K562 (cell line): ENCODE measurements around the gene DRD1. TPM values are rescaled to one million over a fixed set of nuclear protein-coding genes. Genes with fewer than 3 reads are reported as not detected.
A peak's percentile ranks its signal among the peaks of the same experiment; 100 is the strongest.

ENCODE experiments used
- ATAC-seq: fragments of 200-7000 bp; cut with Tn5 transposase; 3 replicates; pipeline ENCODE4 v1.9.1; 2020; ENCODE audit warnings: moderate library complexity
- BruUV-seq: library from RNA; stranded (reverse); fragments of 400-500 nt; replicated peaks from 2 replicates; lab custom pipeline; 2021; lab: Mats Ljungman, UMichigan
- CTCF ChIA-PET: fragments of 300-600 bp; formaldehyde crosslinking; extraction: SDS; loops from one replicate; lab custom pipeline; 2021; ENCODE audit warnings: low intra/inter-chr PET ratio; lab: Yijun Ruan, JAX
- POLR2A ChIA-PET: fragments of 300-600, 350-650 bp; sonication (Branson Sonifier 250); formaldehyde crosslinking; extraction: SDS; loops from one replicate; lab custom pipeline; 2021; ENCODE audit warnings: antibody characterized with exemption, inconsistent platforms; lab: Yijun Ruan, JAX
- DNase-seq, 4 experiments: peaks; one replicate each; pipeline versions ENCODE4 v3.0.0 to v3.0.0-alpha.2; 2011 to 2018; ENCODE audit warnings: low spot score in 3 of 4, mixed read lengths in 3 of 4; ENCODE audit errors: extremely low read depth in 1 of 4
- FAIRE-seq: peaks from 2 replicates; lab custom pipeline; 2011; peaks lifted over from hg19 to GRCh38; lab: Jason Lieb, UNC
- H2AFZ ChIP-seq: 2 replicates; pipeline ENCODE4 v1.6.0; 2011; ENCODE audit warnings: low read depth, low read length, control low read depth, inconsistent platforms
- H3K27ac ChIP-seq: fragments of 200-600 bp; 3 replicates; pipeline ENCODE4 v1.8.0; 2011; ENCODE audit warnings: low read depth, mild to moderate bottlenecking, control low read depth, inconsistent platforms, low read length, moderate library complexity, mixed read lengths; ENCODE audit errors: extremely low read depth
- H3K27me3 ChIP-seq, 2 experiments: fragments of 300-600 bp in 1 of 2; 2 replicates in 1 of 2; 3 replicates in 1 of 2; pipeline versions ENCODE4 v1.6.0 to v1.8.0; 2011; ENCODE audit warnings: inconsistent platforms in 2 of 2, low read length in 2 of 2, mild to moderate bottlenecking in 1 of 2, mixed read lengths in 1 of 2, moderate library complexity in 1 of 2; ENCODE audit not compliant: control insufficient read depth in 2 of 2, insufficient read depth in 2 of 2
- H3K36me3 ChIP-seq: fragments of 300-600 bp; 3 replicates; pipeline ENCODE4 v1.8.0; 2011; ENCODE audit warnings: mild to moderate bottlenecking, low read length, inconsistent platforms; ENCODE audit not compliant: control insufficient read depth, insufficient read depth
- H3K4me1 ChIP-seq, 2 experiments: fragments of 200-600 bp in 1 of 2; replicated peaks in 1 of 2; 2 replicates in 1 of 2; 3 replicates in 1 of 2; pipeline versions ENCODE4 v1.5.1 to v1.8.0; 2011; ENCODE audit warnings: inconsistent platforms in 2 of 2, low read length in 2 of 2, mild to moderate bottlenecking in 1 of 2, mixed read lengths in 1 of 2, moderate library complexity in 1 of 2; ENCODE audit not compliant: control insufficient read depth in 2 of 2, insufficient read depth in 2 of 2
- H3K4me2 ChIP-seq: 2 replicates; pipeline ENCODE4 v1.6.1; 2011; ENCODE audit warnings: low read length, control low read depth, inconsistent platforms, mixed read lengths; ENCODE audit not compliant: insufficient read depth
- H3K4me3 ChIP-seq: fragments of 200-600 bp; sonication (generic), shearing (Covaris generic); 2 replicates; pipeline ENCODE4 v1.5.1; 2016; ENCODE audit warnings: control low read depth, inconsistent platforms
- H3K79me2 ChIP-seq: fragments of 200-600 bp; 3 replicates; pipeline ENCODE4 v1.8.0; 2011; ENCODE audit warnings: low read length, inconsistent platforms; ENCODE audit not compliant: control insufficient read depth, insufficient read depth
- H3K9ac ChIP-seq, 2 experiments: 2 replicates each; pipeline versions ENCODE4 v1.6.0 to v1.6.1; 2011; ENCODE audit warnings: low read depth in 2 of 2, low read length in 2 of 2, control low read depth in 1 of 2, inconsistent platforms in 1 of 2, mild to moderate bottlenecking in 1 of 2, mixed read lengths in 1 of 2; ENCODE audit not compliant: insufficient read depth in 1 of 2
- H3K9me1 ChIP-seq: one replicate; pipeline ENCODE4 v1.6.0; 2011; ENCODE audit warnings: inconsistent platforms, mild to moderate bottlenecking, low read length, moderate library complexity; ENCODE audit not compliant: control insufficient read depth, insufficient read depth
- H3K9me3 ChIP-seq: replicated peaks from 2 replicates; pipeline ENCODE4 v1.5.1; 2011; ENCODE audit warnings: low read depth, low read length, inconsistent platforms; ENCODE audit not compliant: control insufficient read depth, insufficient read depth
- H4K20me1 ChIP-seq: replicated peaks from 2 replicates; pipeline ENCODE4 v1.6.1; 2011; ENCODE audit warnings: low read length, inconsistent platforms, mixed read lengths; ENCODE audit not compliant: control insufficient read depth, insufficient read depth
- GTF2A2 ChIP-seq: IDR thresholded peaks from 2 replicates; pipeline ENCODE4 v1.6.1; 2016; ENCODE audit warnings: mild to moderate bottlenecking, missing genetic modification characterization, missing compliant biosample characterization
- HCFC1 ChIP-seq: IDR thresholded peaks from 2 replicates; pipeline ENCODE4 v1.6.1; 2012; ENCODE audit warnings: low read depth, low read length, improper control_type of control experiment
- HDAC6 ChIP-seq: IDR thresholded peaks from 2 replicates; pipeline ENCODE4 v1.6.1; 2012; ENCODE audit warnings: low read depth, mild to moderate bottlenecking, control low read depth, inconsistent platforms, low read length, moderate library complexity
- HLTF ChIP-seq: fragments of 450-650 bp; IDR thresholded peaks from 2 replicates; pipeline ENCODE4 v1.6.1; 2016
- HMGN3 ChIP-seq: IDR thresholded peaks from 2 replicates; pipeline ENCODE4 v1.6.1; 2011; ENCODE audit warnings: borderline replicate concordance, low read depth, mild to moderate bottlenecking, mixed read lengths, low read length; ENCODE audit not compliant: insufficient read length; ENCODE audit errors: extremely low read depth
- KLF13 ChIP-seq: fragments of 450-650 bp; IDR thresholded peaks from 2 replicates; pipeline ENCODE4 v1.6.1; 2016; ENCODE audit warnings: missing genetic modification characterization, low read depth, mild to moderate bottlenecking, missing compliant biosample characterization, moderate library complexity, borderline replicate concordance
- RBM25 ChIP-seq: fragments of 200-400 bp; formaldehyde crosslinking; IDR thresholded peaks from 2 replicates; pipeline ENCODE4 v1.6.1; 2018; ENCODE audit warnings: low read length, low read depth, moderate library complexity; ENCODE audit not compliant: severe bottlenecking
- ZBTB49 ChIP-seq: sonication (generic); formaldehyde crosslinking; IDR thresholded peaks from 2 replicates; pipeline ENCODE4 v1.8.0; 2022; ENCODE audit warnings: missing genetic modification reagents, mild to moderate bottlenecking, borderline replicate concordance
- ZNF134 ChIP-seq: fragments of 250-450 bp; sonication (Bioruptor Pico); conservative IDR thresholded peaks from 2 replicates; pipeline ENCODE4 v1.4.0; 2020
- ZNF212 ChIP-seq: fragments of 450-650 bp; formaldehyde crosslinking; IDR thresholded peaks from 2 replicates; pipeline ENCODE4 v1.4.0; 2020; ENCODE audit warnings: mild to moderate bottlenecking
- ZNF583 ChIP-seq: fragments of 250-450 bp; sonication (Bioruptor Pico); IDR thresholded peaks from 2 replicates; pipeline ENCODE4 v1.4.0; 2020
- WGBS: fragments of 100-300 bp; shearing (Covaris generic); methylation state at CpG from one replicate; pipeline ENCODE4 v1.1.6; 2016; ENCODE audit warnings: low coverage, mixed read lengths; ENCODE audit not compliant: insufficient coverage; ENCODE audit errors: missing lambda C conversion rate; 5-methylcytosine and 5-hydroxymethylcytosine counted together
- in situ Hi-C: fragments of 300-500 bp; cut with MboI; formaldehyde crosslinking; loops from 4 replicates; pipeline ENCODE4 v1.15.0; 2018; ENCODE audit warnings: inconsistent platforms, mixed read lengths
- intact Hi-C: fragments of 100-400 bp; cut with micrococcal nuclease; formaldehyde crosslinking; loops from 2 replicates; pipeline ENCODE4 v1.14.2; 2022
- polyA plus RNA-seq, 8 experiments: library from polyadenylated mRNA; depleted of rRNA in 4 of 8; stranded (reverse) in 5 of 8; unstranded in 3 of 8; fragments of >200 nt; fragmentation: Nextera tagmentation in 2 of 8; fragmentation: Illumina TruSeq in 1 of 8; extraction: Ambion mirVana in 2 of 8; extraction: Trizol in 1 of 8; gene quantifications; 2 replicates each; pipeline versions ENCODE4 v1.2.1 to v1.2.3, GENCODE V29; 2011 to 2014; ENCODE audit warnings: inconsistent platforms in 1 of 8, missing spikeins in 1 of 8
- total RNA-seq, 7 experiments: library from RNA; depleted of rRNA in 6 of 7; stranded (reverse); fragments of >200 nt in 6 of 7; fragmentation: Illumina TruSeq in 2 of 7; extraction: Trizol in 2 of 7; gene quantifications; 2 replicates each; pipeline versions ENCODE4 v1.2.1 to v1.2.3, GENCODE V29; 2011 to 2021; ENCODE audit warnings: low replicate concordance in 1 of 7

Gene DRD1
- total and polyA plus RNA-seq, 9 of the 15 experiments (the other 6 are each of a cell fraction or from before 2014, with no cell fraction given) = not detected

- DNase-seq = no peak
- in situ Hi-C loops = no loop called here
- H4K20me1 ChIP-seq = no peaks in the 10 kb centered on the region
- no peaks in the 10 kb centered on the region for H3K9me3 ChIP-seq
- no peak for FAIRE-seq
- H3K9ac ChIP-seq = no peak overlapping the region
- TF ChIP-seq RBM25 (peak; percentile 26), ZNF212 (CRISPR knock-in tag) (no peak), HLTF (no peak), HMGN3 (no peak), GTF2A2 (tag) (no peak), ZBTB49 (CRISPR knock-in tag) (no peak), KLF13 (tag) (no peak), ZNF134 (CRISPR knock-in tag) (peak; percentile 91), HCFC1 (no peak), ZNF583 (CRISPR knock-in tag) (no peak), HDAC6 (no peak)
- ChIA-PET CTCF (no interaction called here), POLR2A (interaction anchor here (0.6 kb wide), 1 partner anchor 99 kb away, joined by 3 read pairs; no protein-coding TSS in a partner anchor)
- no peaks in the 10 kb centered on the region for H3K9me1 ChIP-seq
- intact Hi-C loops = no loop called here
- H3K27me3 ChIP-seq = 0 out of 5 replicates have a peak, but pooled peaks cover 0 to 4% of the 10 kb centered on the region in 2 experiments
- no peak for ATAC-seq
- H3K4me2 ChIP-seq = no peak overlapping the region
- no peaks in the 10 kb centered on the region for H3K79me2 ChIP-seq
- no peak overlapping the region for H3K27ac ChIP-seq
- no peaks in the 10 kb centered on the region for H3K4me1 ChIP-seq
- WGBS = 0% methylated on average over 4 of the region's 4 CpGs
- no TSS peak for BruUV-seq
- H3K36me3 ChIP-seq = no peaks in the 10 kb centered on the region
- H2AFZ ChIP-seq = no peak overlapping the region
- H3K4me3 ChIP-seq = no peak overlapping the region
Observed at GRCh38 chr5:175390352-175391083, 53.5 kb downstream of the DRD1 start.

Other genes with a start within 250 kb of the DRD1 start
- 109 and 113 TPM in 2 replicates for gene SFXN1, start 34.4 kb upstream of the DRD1 start, total RNA-seq (2014; rRNA removed)
- 128 and 129 TPM in 2 replicates for gene SFXN1, start 34.4 kb upstream of the DRD1 start, total RNA-seq (2014; rRNA removed; fragmentation: Illumina TruSeq; extraction: Trizol)
- 112 and 113 TPM in 2 replicates for gene SFXN1, start 34.4 kb upstream of the DRD1 start, total RNA-seq (2015; rRNA removed; fragmentation: Illumina TruSeq; extraction: Trizol)
- 141 and 147 TPM in 2 replicates for gene SFXN1, start 34.4 kb upstream of the DRD1 start, total RNA-seq (2021)
- gene SFXN1, start 34.4 kb upstream of the DRD1 start, polyA plus RNA-seq (2011; rRNA removed) = 227 and 261 TPM in 2 replicates
- gene SFXN1, start 34.4 kb upstream of the DRD1 start, polyA plus RNA-seq (2014; fragmentation: Illumina TruSeq; extraction: Trizol) = 190 and 197 TPM in 2 replicates
- 10 to 100 TPM; 31.8 to 34.0 TPM for gene SFXN1, start 34.4 kb upstream of the DRD1 start, polyA plus RNA-seq (2014; fragmentation: Nextera tagmentation; extraction: Ambion mirVana)
- 83.1 and 101 TPM in 2 replicates for gene SFXN1, start 34.4 kb upstream of the DRD1 start, polyA plus RNA-seq (2014; rRNA removed)
- not detected in 2 replicates for gene HRH2, start 213.9 kb upstream of the DRD1 start, total RNA-seq (2014; rRNA removed)
- gene HRH2, start 213.9 kb upstream of the DRD1 start, total RNA-seq (2014; rRNA removed; fragmentation: Illumina TruSeq; extraction: Trizol) = not detected in 2 replicates
- gene HRH2, start 213.9 kb upstream of the DRD1 start, total RNA-seq (2015; rRNA removed; fragmentation: Illumina TruSeq; extraction: Trizol) = not detected in 2 replicates
- gene HRH2, start 213.9 kb upstream of the DRD1 start, total RNA-seq (2021) = 0.07 TPM in 1 of 2 replicates, not detected in the other
- not detected in 2 replicates for gene HRH2, start 213.9 kb upstream of the DRD1 start, polyA plus RNA-seq (2011; rRNA removed)
- 0.04 TPM in 1 of 2 replicates, not detected in the other for gene HRH2, start 213.9 kb upstream of the DRD1 start, polyA plus RNA-seq (2014; fragmentation: Illumina TruSeq; extraction: Trizol)
- gene HRH2, start 213.9 kb upstream of the DRD1 start, polyA plus RNA-seq (2014; fragmentation: Nextera tagmentation; extraction: Ambion mirVana) = not detected
- not detected in 2 replicates for gene HRH2, start 213.9 kb upstream of the DRD1 start, polyA plus RNA-seq (2014; rRNA removed)